Uterus (tissue), 2 donors: Measurements from ENCODE around the gene SRRM3.

ENCODE experiments used
- CTCF ChIP-seq, 4 experiments: fragments of 200-600 bp in 2 of 4; fragments of 450-650 bp in 2 of 4; sonication (generic) in 2 of 4; IDR thresholded peaks; one replicate each; pipeline ENCODE4 v1.5.1; 2016 to 2019; ENCODE audit warnings: antibody characterized with exemption in 4 of 4, mild to moderate bottlenecking in 2 of 4, moderate library complexity in 1 of 4
- POLR2A ChIP-seq, 2 donors: fragments of 450-650 bp; IDR thresholded peaks; one replicate each; pipeline ENCODE4 v1.6.1; 2016; ENCODE audit warnings: antibody characterized with exemption in 2 of 2, mild to moderate bottlenecking in 1 of 2, moderate library complexity in 1 of 2

GRCh38 chr7:76267107-76267893, 65.6 kb downstream of the SRRM3 start:
- no peak for TF ChIP-seq CTCF (IDR thresholded peaks at IDR 0.05)
- TF ChIP-seq POLR2A (IDR thresholded peaks at IDR 0.05) = no peak
